Cardiac fibroblast (primary cell): Measurements from ENCODE around the gene SNRNP40.

ENCODE experiments used
- DNase-seq, 2 donors: peaks; one replicate each; pipeline versions ENCODE4 v3.0.0 to v3.0.0-alpha.2; 2010; ENCODE audit warnings: low read depth in 2 of 2
- H3K4me3 ChIP-seq, 2 donors: replicated peaks in 1 of 2; 1 replicate in 1 of 2; 2 replicates in 1 of 2; pipeline ENCODE4 v1.5.1; 2011; ENCODE audit warnings: low read depth in 2 of 2, low read length in 2 of 2, mild to moderate bottlenecking in 2 of 2, moderate library complexity in 1 of 2
- TF ChIP-seq, protein P1 (sequence below): IDR thresholded peaks from one replicate; pipeline ENCODE4 v1.5.1; 2011; ENCODE audit warnings: low read depth, mild to moderate bottlenecking, low read length, inconsistent platforms

The SNRNP40 gene

DNA sequence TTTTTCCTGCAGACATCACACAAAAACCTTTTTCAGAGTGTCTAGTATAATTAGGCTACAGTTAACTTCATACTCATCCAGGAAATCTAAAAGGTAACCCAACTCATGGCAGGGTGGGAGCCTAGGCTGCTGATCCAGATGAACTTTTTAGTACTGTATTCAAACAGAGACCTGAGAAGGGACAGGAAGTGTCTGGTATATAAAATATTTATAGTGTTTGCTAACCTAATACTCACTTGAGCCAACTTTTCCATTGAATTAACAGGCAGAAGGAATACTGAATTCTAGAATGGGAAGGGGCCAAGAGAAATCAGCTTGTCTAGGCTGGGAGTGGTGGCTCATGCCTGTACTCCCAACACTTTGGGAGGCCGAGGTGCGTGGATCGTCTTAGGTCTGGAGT lies 34.7 kb downstream of the SNRNP40 start:
- DNase-seq = no peak
- TF ChIP-seq, protein P1, sequence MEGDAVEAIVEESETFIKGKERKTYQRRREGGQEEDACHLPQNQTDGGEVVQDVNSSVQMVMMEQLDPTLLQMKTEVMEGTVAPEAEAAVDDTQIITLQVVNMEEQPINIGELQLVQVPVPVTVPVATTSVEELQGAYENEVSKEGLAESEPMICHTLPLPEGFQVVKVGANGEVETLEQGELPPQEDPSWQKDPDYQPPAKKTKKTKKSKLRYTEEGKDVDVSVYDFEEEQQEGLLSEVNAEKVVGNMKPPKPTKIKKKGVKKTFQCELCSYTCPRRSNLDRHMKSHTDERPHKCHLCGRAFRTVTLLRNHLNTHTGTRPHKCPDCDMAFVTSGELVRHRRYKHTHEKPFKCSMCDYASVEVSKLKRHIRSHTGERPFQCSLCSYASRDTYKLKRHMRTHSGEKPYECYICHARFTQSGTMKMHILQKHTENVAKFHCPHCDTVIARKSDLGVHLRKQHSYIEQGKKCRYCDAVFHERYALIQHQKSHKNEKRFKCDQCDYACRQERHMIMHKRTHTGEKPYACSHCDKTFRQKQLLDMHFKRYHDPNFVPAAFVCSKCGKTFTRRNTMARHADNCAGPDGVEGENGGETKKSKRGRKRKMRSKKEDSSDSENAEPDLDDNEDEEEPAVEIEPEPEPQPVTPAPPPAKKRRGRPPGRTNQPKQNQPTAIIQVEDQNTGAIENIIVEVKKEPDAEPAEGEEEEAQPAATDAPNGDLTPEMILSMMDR = no peak
- H3K4me3 ChIP-seq = no peak overlapping the region

DNA sequence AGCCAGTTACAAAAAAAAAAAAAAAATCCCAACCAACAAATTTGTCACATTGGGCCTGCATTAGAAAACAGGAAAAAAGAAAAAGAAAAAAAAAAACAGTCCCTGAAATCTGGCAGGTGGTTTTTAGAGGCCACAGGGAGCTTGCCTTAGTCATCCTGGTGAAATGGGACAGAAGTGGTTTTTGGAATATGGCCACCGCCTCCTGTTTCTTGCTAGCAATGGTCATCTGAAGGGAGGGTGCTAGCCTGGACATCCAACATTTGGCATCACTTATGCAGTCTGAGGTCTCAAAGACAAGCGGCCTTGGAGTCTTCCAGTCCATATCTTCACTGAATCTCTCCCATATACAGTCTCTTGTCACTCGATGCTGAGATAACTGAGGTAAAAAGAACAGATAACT lies 36.8 kb downstream of the SNRNP40 start:
- TF ChIP-seq, protein P1 = no peak
- DNase-seq = no peak
- no peak overlapping the region for H3K4me3 ChIP-seq

DNA sequence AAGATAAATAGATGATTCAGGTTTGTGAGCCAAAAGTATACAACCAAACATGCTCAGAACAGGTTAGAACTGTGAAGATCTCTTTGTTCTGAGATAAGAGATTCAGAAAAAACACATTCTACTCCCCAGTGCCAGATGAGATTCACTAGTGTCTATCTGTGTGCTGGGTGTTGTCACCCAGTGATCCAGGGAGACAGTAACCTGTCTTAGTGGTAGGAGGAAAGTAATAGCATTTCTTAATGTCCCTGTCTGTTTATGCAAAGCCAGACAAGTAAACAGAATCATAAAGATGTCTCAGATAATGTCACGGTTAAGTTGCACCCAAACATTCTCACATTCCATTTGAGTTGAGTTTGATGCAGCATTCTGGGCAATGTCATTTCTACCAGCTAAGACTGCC lies 38.0 kb downstream of the SNRNP40 start:
- TF ChIP-seq, protein P1 = no peak
- no peak for DNase-seq
- H3K4me3 ChIP-seq = no peak overlapping the region

DNA sequence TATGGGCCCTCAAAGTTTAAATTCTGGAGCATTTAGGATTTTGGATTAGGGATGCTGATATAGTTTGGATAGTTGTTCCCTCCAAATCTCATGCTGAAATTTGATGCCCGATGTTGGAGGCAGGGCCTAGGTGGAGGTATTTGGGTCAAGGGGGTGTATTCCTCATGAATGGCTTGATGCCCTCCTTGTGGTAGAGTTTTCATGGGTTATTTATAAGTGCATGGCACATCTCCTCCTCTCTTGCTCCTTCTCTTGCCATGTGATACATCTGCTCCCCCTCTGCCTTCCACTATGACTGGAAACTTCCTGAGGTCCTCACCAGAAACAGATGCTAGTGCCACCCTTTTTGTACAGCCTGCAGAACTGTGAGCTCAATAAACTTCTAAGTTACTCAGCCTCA lies 39.4 kb downstream of the SNRNP40 start:
- TF ChIP-seq, protein P1 = no peak
- no peak for DNase-seq
- no peak overlapping the region for H3K4me3 ChIP-seq

DNA sequence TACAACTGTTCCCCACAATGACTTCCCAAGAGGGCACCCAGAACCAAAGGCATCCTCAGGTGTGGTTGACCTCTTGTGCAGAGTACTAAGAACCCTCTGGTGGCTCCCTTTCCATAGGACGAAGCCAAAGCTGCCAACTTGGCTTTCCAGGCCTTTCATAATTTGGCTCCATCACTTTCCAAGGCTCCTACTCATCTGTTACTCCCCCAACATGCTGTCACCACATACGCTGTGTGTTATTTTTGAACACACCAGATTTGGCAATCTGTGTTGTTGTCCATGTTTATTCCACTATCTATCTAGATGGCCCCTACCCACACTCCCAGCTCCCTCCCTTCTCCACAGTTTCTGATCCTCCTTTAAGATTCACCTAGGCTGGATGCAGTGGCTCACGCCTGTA lies 46.7 kb downstream of the SNRNP40 start:
- TF ChIP-seq, protein P1 = no peak
- no peak for DNase-seq
- H3K4me3 ChIP-seq = no peak overlapping the region

DNA sequence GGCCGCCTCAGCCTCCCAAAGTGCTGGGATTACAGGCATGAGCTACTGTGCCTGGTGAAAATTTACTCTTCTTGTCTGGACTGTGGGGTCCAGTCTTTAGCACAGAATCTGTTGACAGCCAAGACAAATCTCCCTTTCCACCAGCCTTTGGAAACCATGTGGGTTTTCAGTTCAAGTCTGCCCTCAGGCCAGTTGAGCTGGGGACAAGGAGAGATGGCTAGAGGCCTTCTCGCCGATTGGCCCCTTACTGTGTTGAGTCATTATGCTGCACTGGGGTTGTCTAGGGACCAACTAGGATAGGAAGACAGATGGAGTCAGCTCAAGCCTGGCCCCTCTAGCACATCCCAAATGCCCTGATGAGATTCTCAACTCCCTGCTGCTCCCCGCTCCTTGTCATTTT lies 48.3 kb downstream of the SNRNP40 start:
- TF ChIP-seq, protein P1 = no peak
- H3K4me3 ChIP-seq = no peak overlapping the region
- no peak for DNase-seq

DNA sequence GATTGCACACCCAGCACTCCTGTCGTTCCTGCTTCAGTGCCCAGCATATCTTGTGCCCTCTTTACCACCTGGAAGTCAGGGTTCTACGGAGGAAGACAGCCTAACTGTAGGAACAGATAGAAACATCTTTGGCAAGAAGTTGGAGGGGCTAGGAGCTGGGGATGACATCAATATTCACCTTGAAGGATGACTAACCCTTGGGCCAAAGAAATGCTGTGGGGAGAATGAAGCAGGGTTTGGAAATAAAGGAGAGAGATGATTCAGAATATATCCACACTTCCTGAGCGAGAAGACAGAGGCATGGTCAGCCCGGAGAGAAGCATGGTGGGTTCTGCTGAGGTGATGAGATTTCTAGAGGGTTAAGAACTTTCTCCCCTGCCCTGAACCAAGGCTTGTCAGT lies 52.3 kb downstream of the SNRNP40 start:
- TF ChIP-seq, protein P1 = no peak
- DNase-seq = peak in 1 of 2 donors; percentile 70
- no peak overlapping the region for H3K4me3 ChIP-seq
